ENCODE results near the gene CORO7.
A peak's percentile ranks its signal among the peaks of the same experiment; 100 is the strongest.
"Not testable (repeated sequence)": the region's sequence is repeated elsewhere in the genome, so short reads cannot be mapped to it uniquely, and the experiment has no call there.

Gene CORO7

GRCh38 chr16:4399001-4399730, 17.2 kb downstream of the CORO7 start:
- DNase-seq: no peak

DNA sequence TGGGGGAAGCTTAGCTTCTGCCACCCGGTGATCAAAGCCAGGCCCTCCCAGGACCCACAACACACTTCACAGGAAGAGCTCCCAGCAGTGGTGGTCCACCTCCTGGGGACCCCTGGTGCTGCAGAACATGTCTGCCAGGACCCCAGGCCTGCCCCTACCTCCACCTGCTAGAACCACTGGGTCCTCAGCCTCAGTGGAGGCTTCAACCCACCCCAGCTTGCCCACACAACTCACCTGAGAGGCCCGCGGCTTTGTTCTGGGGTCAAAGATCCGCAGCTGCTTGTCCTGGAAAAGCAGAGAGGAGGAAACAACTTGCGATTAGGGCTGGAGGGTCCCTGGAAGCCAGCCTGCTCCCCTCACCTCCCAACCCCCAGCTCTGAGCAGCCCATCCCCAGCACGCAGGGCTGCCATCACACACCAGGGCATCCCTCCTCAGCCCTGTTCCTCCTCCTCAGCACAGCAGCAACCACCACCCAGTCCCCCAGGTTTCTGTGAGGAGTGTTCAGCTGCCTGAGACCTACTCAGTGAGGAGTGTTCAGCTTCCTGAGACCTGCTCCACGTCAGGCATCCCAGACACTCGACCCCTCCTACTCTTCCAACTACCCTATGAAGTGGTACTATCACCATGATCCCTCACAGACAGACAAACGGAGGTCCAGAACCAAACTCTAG, 21.2 kb downstream of the CORO7 start:
- no peak for DNase-seq

DNA sequence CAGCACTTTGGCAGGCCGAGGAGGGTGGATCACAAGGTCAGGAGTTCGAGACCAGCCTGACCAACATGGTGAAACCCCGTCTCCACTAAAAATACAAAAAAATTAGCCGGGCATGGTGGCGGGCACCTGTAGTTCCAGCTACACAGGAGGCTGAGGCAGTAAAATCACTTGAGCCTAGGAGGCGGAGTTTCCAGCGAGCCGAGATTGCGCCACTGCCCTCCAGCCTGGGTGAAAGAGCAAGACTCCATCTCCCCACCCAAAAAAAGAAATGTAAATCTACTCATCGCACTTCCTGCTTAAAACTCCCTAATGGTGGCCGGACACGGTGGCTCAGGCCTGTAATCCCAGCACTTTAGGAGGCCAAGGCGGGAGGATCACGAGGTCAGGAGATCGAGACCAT, 22.5 kb downstream of the CORO7 start:
- DNase-seq: not testable (repeated sequence)

DNA sequence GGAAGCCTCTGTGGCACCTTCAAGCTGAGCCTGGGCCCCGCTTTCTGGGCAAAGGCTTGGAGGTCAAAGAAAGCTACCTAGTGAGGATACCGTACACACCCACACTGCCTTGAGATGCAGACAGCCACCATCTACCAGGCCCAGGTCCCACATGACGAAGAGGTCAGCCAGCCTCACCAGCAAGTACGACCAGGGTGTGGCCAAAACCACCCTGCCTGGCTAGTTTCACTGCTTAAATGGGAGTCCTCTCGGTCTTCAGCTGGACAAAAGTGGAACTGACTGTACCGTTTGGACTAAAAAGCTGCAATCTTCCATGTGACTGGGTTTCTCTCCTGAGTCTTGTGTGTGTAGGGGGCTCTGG, 23.2 kb downstream of the CORO7 start:
- no peak for DNase-seq

GRCh38 chr16:4392382-4393239, 23.8 kb downstream of the CORO7 start:
- peak; percentile 96 for DNase-seq

GRCh38 chr16:4391631-4392381, 24.6 kb downstream of the CORO7 start:
- DNase-seq: no peak

DNA sequence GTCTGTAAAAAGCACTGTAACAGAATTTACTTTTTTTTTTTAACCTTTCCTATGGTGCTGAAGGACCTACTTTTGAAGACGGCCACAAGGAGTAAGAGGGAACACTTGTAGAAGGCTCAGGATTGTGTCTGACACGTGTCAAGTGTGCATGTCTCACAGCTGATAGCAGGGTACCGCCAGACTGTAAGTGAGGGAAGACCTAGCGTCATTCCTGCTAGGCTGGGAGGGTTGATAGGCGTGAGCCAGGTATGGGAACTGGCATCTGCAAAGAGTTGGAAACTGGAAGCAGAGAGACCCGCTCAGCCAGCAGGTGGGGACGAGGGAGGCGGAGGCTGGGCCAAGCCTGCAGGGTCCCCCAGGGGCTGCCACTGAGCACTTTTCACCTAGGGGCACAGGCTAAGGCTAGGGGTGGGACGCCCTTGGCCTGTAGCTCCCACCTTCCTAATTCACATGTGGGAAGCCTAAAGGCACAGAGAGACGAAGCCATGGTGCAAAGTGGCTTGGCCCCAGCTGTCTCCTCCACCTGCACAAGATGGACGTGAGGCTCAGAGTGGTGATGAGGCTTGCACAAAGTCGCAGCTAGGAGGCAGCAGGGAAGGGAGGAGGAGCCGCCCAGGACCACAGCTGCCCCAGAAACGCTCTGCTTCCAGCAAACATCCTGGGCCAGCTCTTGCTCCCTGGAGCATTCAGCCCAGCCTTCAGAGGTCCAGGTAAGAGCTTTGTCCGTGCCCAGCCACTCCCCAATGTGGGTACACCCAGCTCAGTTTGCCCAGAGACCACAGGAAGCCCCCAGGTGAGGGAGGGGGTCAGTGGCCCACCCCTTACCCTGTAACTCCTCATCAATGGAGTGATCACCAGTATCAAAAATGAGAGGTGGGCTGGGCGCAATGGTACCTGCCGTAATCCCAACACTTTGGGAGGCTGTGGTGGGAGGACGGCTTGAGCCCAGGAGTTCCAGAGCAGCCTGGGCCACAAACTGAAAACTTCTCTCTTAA, 25.8 kb downstream of the CORO7 start:
- no peak for DNase-seq

DNA sequence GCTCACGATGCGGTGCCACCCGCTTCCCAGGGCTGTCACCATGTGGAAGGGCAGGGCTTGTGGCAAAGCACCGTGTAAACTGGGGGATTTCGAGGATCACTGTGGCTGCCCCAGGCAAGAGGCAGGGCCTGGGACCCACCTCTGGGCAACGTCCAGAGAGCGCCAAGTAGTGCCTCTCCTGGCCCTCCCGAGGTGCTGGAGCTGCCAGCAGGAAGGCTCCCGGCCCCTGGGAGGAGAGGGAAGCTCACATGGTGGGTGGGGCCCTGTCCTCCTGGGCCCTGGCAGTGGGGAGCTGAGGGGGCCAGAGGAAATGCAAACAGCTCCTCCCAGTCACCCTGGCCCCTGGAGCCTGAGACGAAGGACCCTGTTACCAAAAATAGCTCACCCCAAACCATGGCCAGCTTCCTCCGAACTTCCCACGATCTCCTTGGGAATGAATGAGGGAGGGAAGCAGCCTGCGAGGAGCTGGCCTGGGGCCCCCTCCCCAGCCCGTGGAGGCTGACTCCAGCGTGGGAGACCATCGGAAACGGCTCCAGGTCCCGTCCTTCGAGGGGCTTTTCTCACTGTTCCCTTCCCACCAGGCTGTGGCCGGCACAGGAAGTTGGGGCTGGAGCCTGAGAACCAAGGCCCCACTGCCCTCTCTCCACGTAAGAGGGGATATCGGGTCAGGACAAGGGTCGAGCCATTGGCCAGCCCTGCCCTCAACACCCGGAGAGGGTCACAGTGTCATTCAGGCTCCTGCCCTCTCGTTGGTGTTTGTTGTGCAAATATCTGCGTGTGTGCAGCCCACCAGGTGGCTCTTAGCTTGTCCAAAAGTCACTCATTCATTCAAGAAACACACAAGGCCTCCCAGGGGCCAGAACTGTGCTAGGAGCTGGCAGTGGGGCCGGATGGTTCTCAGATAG, 27.1 kb downstream of the CORO7 start:
- DNase-seq: no peak

DNA sequence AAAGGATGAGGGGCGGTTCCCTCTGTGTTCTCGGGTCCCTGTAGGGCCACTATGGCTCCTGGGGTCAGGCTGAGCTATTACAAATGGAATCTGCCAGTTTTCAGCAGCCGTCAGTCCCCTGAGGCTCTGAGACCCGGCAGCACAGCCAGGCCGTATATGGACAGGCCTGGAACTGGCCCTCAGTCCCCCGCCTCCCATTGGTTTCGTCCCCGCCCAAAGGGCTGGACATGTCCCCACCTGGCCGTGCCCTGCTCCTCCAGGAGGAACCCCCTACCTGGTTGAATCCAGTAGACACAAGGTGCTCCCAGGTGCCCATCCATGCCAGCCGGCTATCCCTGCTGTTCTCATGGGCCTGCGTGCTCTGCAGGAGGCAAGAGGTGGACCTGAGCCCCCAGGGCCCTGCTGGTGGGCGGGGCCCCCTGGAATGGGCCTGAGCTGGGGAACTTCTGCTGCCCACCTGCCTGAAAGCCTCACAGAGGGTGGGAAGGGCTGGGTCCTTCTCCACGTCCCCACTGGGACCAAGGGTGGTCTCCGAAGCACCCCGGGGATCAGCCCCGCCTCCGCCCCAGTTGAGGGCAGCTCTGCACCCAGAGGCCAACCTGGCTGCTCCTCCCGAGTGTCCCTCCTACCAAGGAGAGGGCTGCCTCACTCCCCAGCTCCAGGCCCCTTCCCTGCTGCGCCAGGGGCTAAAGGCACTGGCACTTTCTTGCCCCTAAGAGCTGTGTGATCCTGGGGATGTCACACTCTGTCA, 27.9 kb downstream of the CORO7 start:
- DNase-seq: peak; percentile 52

- DNase-seq: no peak
These were observed 28.6 kb downstream of the CORO7 start for GRCh38 chr16:4387781-4388180.

DNA sequence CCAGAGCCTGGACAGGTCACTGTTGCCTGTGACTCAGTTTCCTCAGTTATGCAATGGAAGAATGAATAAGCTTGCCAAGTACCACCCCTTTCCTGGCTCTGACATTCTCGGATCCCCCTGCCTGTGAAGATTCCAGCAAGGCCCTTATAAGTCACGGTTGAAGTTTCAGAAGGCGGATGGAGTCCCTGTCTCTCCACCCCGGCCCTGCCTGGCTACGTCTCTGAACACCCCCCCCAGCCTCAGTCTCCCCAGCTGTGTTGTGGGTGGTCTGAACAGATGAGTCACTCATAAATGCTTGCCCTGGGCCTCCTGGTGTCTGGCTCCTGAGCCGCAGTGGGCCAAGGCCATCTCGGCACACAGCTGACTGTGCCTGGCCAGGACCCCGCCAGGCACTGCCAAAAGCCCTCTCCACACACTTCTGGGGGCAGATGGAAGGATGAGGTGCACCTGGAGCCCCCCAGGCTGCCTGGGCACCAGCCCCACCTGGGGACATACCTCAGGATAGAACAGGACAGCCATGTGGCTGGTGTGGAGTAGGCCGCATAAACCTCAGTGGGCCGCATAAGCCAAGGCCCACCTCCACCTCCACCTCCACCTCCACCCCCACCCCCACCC, 29.3 kb downstream of the CORO7 start:
- peak; percentile 49 for DNase-seq

- peak; percentile 37 for DNase-seq
These were observed 30.0 kb downstream of the CORO7 start for GRCh38 chr16:4386451-4386805.

DNA sequence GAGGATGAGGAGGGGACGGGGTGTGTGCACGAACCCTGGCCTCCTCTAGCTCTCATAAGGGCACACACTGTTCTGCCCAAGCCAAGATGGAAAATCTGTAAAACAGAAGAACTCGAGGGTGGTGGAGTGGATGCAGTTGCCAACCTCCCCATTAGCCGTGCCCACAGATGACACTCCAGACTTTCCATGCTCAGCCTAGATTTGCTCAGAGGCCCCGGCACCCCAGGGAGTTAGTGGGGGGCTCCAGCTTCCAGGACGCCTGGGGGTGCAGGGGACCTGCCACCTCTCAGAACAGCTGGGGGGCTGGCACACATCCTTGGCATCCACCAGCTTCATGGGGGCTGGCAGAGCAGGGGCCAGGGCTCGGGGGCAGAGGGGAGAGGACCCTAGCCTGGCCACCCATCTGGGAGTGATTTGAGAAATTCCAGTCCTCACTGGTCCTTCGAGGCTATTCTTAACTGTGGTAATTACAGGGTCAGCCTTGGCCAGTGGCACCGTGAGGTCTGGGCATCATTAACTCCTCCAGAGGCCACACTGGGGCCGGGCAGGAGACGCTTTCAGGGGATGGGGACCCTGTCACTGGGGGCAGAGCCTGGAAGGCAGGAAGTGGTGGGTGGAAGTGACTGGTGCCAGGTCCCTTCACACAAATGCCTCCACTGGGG, 30.5 kb downstream of the CORO7 start:
- no peak for DNase-seq

DNA sequence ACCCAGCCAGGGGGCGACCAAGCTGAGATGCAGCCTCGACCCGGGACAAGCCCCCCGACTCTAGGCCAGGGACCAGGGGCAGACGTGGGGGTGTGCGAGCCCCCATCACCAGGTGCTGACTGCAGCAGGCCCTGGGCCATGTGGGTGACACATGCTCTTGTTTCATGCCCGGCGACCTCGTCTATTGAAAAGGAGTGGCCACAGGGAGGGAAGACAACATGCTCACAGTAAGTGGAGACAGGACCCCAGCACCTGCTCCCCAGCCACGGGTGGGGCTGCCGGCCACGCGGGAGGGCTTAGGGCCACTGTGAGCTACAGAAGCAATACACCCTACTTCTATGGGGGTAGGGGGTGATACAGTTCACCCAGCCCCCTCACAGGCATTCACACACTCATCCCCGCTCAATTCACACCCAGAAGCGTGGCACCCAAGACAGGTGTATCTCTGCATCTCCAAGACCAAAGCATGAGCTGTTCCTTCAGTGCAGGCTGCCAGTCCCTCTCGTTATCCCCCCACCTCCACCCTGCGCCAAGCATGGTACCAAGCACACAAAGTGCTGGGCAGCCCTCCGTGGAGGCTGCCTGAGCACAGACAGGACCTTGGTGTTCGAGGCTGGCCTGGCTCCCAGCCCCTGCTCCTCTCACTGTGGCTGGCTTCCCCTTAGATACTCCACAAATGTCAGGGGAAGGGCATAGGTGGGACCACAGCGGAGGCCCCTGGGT, 31.2 kb downstream of the CORO7 start:
- DNase-seq: no peak

DNA sequence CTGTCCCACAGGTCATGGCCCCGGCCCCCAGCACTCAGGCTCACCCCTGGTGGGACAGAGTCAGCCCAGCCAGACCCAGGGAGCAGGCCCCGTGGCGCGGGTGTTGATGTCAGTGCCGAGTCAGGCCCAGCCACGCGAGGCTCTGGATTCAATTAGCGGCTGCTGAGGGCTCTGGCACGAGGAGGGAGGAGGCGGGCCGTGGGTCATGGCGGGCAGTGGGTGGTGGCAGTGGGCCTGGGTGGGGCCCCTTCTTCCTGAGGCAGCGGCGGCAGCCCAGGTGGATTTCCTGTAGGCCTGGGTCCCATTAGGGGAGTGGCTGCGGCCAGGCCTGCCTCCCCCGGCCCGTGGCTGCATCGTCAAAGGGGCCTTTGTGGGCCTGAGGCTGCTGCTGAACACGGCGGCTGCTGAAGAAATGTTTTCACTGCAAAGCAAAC, 31.9 kb downstream of the CORO7 start:
- DNase-seq: peak; percentile 70

GRCh38 chr16:4383591-4384444, 32.6 kb downstream of the CORO7 start:
- DNase-seq: no peak

DNA sequence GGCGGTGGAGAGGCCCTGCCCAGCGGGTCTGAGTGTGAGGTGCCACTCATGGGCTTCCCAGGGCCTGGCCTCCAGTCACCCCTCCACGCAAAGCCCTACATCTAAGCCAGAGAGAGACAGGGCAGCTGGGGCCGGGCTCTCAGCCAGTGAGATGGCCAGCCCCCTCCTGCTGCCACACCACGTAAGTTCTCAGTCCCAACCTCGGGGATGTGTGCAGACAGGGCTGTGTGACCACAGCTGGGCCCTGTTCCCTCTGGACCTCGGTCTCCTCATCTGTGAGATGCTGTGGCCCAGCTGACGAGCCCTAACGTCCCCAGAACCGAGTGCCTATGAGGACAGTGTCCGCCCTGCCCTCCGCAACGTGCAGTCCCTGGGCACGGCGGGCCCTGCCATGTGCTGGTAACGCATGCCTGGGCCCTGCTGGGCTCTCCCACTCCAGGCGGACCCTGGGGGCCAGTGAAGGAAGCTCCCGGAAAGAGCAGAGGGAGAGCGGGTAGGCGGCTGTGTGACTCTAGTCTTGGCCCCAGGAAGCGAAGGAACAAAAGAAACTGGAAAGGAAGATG, 33.5 kb downstream of the CORO7 start:
- no peak for DNase-seq

Measured in fibroblast of upper back skin (primary cell).